ENCODE data around the gene PARD3. TPM values are rescaled to one million over a fixed set of nuclear protein-coding genes. Genes with fewer than 3 reads are reported as not detected.

PARD3 gene
- total RNA-seq = 1 to 10 TPM; 3.6 to 4.0 TPM

DNA sequence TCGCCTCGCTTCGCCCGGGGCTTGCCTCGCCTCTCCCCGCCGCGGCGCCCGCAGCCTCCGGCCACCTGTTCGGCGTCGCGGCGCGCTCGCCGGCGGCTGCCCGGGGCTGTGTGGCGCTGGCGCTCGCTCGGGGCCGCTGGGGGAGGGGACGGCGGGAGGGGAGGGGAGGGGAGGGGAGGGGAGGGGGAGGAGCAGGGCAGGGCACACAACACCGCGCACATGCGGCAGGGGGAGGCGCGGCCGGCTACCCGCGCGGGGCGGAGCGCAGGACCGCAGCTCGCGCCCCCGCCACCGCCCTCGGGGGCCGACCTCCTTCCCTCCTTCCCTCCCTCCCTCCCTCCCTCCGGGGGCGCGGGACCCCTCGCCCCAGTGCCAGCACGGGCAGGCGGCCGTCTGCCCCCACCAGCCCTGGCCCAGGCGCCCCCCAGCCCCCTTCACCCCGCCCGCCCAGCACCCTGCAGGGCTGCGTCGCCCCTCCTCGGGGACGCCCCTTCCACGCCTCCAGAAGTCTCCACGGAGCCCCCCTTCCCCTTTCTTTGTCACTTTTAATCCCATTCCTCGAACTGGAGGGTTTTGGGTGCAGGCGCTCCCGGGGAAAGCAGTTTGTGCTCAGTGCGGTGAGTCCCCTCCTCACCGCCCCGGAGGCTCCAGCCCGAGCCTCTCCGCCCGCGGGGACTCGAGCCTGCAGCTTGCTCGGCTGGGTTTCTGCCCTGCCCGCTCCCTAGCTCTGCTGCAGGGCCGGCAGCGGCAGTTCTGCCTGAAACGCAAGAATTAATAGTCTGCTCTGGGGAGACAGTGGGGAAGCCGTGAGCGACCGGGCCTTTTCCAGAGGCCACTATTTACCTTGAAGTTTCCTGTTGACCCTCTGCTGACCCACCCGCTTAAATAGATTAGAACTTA, at the start of gene PARD3:
Gene PARD3 (minus strand): TSS at position 112 of the 900 bp plus-strand sequence. CDS start 301 bp downstream, outside the sequence.
- intact Hi-C loops (cut with micrococcal nuclease) = loop anchor here (10.0 kb wide), 2 partner anchors 269 to 379 kb away; no protein-coding TSS in a partner anchor
- Mint-ChIP-seq H3K9me3 (no peaks in the 10 kb centered on the region), H3K36me3 (ENCODE audit: low read depth) (no peaks in the 10 kb centered on the region), H3K4me1 (ENCODE audit: low read depth) (peaks cover 6% of the 10 kb centered on the region), H3K27ac (no peak within 1 kb of the TSS), H3K27me3 (ENCODE audit: low read depth) (peaks cover 49% of the 10 kb centered on the region), H3K4me3 (peak within 1 kb of the TSS; percentile 59)
- CTCF ChIA-PET = no interaction called here
- peak; percentile 40 for DNase-seq

DNA sequence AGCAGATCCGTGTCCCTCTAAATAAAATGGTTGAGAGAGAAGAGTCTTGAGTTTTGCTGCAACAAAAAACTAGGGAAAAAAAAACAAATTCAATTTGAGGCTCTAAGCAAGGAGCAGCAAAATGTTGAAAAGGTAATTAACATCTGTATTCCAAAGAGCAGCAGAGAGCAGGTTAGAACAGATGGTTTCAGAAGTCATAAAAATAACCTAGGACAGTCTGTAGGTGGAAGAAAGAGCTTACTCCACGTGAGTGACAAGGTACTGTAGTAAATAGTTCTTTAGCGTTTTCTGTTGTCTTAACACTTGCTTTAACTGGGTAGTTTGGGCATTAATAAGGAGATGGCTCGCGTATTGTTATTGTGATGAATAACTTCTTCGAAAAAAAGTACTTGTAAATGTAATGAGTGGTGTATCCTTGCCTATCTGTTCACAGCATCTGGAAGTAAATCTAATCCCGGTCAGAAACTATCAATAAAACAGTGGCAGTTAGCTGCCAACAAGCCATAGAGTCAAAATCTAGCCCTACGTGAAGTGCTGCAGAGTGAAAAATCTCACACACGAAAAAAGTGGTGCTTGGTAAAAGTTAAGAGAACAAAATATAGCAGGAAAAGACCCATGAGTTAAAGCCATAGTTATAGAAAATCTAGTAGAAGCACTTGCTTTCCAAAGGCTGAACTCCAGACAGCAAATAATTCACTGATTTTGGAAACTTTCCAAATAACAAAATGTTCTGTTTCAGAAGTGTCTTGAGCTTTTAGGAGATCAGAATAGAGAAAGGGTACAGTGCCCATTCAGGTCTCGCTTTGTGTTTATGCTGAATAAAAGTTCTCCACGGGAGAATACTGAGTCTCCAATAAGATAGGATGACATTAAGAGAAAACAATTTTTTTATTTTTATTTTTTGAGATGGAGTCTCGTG, 49.3 kb upstream of the PARD3 start:
- H3K27me3 Mint-ChIP-seq (ENCODE audit: low read depth) = peaks cover 8% of the 10 kb centered on the region
- no peak overlapping the region for H3K27ac Mint-ChIP-seq
- CTCF ChIA-PET = no interaction called here
- no peak for DNase-seq
- H3K9me3 Mint-ChIP-seq = no peaks in the 10 kb centered on the region
- no peak overlapping the region for H3K4me3 Mint-ChIP-seq
- peaks cover 4% of the 10 kb centered on the region for H3K4me1 Mint-ChIP-seq (ENCODE audit: low read depth)
- intact Hi-C loops (cut with micrococcal nuclease) = no loop called here
- no peaks in the 10 kb centered on the region for H3K36me3 Mint-ChIP-seq (ENCODE audit: low read depth)

DNA sequence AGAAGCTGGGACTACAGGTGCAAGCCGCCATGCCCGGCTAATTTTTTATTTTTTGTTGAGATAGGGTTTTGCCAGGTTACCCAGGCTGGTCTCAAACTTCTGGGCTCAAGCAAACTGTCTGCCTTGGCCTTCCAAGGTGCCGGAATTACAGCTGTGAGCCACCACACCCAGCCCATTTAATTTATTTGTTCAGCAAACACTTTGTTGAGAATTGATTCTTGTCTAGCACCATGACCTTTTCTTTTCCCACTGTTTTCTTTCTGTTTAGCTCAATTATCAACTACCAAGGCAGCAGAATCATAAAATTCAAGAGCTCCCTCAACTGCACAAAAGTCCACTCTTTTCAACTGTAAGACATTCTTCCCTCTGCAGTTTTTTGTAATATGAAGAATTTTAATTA, 47.8 kb upstream of the PARD3 start:
- H3K9me3 Mint-ChIP-seq = no peaks in the 10 kb centered on the region
- H3K4me3 Mint-ChIP-seq = no peak overlapping the region
- H3K27ac Mint-ChIP-seq = no peak overlapping the region
- CTCF ChIA-PET = interaction anchor here (0.7 kb wide), 1 partner anchor 46 kb away, joined by 3 read pairs; no protein-coding TSS in a partner anchor
- H3K4me1 Mint-ChIP-seq (ENCODE audit: low read depth) = no peaks in the 10 kb centered on the region
- no peak for DNase-seq
- no peaks in the 10 kb centered on the region for H3K36me3 Mint-ChIP-seq (ENCODE audit: low read depth)
- intact Hi-C loops (cut with micrococcal nuclease) = no loop called here
- H3K27me3 Mint-ChIP-seq (ENCODE audit: low read depth) = peaks cover 9% of the 10 kb centered on the region

DNA sequence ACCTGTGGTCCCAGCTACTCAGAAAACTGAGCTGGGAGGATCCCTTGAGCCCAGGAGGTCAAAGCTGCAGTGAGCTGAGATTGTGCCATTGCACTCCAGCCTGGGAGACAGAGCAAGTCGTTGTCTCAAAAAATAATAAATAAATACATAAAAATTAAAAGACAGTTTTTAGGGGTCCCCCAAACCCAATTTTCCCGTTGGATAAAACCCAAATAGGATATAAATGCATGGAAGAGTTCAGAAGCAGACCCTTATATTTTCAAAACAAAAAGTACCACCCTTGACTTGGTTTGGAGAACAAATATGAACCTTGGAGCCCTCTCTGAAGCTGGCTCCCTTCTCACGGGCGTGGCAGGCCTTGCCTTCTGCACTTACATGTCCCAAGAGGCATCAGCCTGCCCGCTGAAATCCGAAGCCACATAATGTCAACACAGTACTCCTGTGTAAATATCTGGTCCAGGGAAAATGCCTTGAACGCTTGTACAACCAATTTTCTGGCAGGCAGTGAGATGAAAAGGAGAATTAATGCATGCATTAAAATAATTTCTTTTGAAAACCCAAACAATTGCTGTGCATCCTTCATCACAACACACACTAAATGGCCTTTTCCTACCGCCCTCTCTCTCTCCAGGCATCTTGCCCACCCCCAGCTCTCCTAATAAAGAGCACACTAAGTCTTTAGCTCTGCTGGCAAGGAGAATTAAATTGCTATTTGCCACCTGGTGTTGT, 46.4 kb upstream of the PARD3 start:
- no peaks in the 10 kb centered on the region for H3K9me3 Mint-ChIP-seq
- no peaks in the 10 kb centered on the region for H3K36me3 Mint-ChIP-seq (ENCODE audit: low read depth)
- CTCF ChIA-PET = interaction anchor here (0.7 kb wide), 1 partner anchor 13 kb away, joined by 3 read pairs; no protein-coding TSS in a partner anchor
- H3K4me3 Mint-ChIP-seq = no peak overlapping the region
- intact Hi-C loops (cut with micrococcal nuclease) = no loop called here
- no peak for DNase-seq
- H3K27me3 Mint-ChIP-seq (ENCODE audit: low read depth) = peaks cover 12% of the 10 kb centered on the region
- no peaks in the 10 kb centered on the region for H3K4me1 Mint-ChIP-seq (ENCODE audit: low read depth)
- no peak overlapping the region for H3K27ac Mint-ChIP-seq

DNA sequence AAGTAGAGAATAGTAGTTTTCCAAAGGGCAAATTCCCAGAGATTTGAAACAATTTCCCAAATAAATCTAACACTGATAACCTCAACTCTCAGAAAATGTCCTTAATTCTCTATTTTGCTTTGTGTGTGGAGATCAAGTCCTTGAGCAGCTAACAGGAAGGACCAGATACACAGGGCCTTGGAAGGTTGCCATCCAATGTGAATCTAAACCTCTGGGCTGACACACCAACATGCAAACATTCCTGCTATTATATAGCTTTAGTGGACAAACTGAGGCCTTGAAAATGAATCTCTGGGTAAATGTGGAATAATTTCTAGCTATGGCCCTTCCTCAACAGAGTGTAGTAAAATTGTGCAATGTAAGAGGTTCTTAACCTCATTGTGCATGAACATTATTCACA, 44.1 kb upstream of the PARD3 start:
- peaks cover 7% of the 10 kb centered on the region for H3K27me3 Mint-ChIP-seq (ENCODE audit: low read depth)
- no peaks in the 10 kb centered on the region for H3K36me3 Mint-ChIP-seq (ENCODE audit: low read depth)
- no peak overlapping the region for H3K27ac Mint-ChIP-seq
- CTCF ChIA-PET = interaction anchor here (0.6 kb wide), 1 partner anchor 438 kb away, joined by 4 read pairs; no protein-coding TSS in a partner anchor
- H3K9me3 Mint-ChIP-seq = no peaks in the 10 kb centered on the region
- no peak overlapping the region for H3K4me3 Mint-ChIP-seq
- DNase-seq = no peak
- H3K4me1 Mint-ChIP-seq (ENCODE audit: low read depth) = no peaks in the 10 kb centered on the region
- intact Hi-C loops (cut with micrococcal nuclease) = no loop called here

DNA sequence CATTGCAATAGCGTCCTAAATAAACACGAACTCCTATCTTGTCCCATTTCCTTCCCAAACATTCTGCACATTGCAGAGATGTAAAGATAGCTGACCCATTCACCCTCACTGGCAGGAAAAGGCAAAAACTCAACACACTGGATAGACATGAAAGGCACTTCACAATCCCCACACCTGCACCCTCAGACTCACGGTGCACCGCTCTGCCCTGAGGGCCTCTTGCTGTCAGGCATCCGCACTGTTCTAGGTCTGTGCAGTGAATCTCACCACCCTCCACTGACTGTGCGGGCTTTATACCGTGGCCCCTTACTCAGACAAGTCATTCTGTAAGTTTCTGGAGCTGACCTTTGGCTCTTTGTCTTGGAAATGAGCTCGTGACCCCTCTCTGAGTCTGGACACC, 42.9 kb upstream of the PARD3 start:
- peaks cover 7% of the 10 kb centered on the region for H3K27me3 Mint-ChIP-seq (ENCODE audit: low read depth)
- no peaks in the 10 kb centered on the region for H3K36me3 Mint-ChIP-seq (ENCODE audit: low read depth)
- no peak for DNase-seq
- no peaks in the 10 kb centered on the region for H3K4me1 Mint-ChIP-seq (ENCODE audit: low read depth)
- no peaks in the 10 kb centered on the region for H3K9me3 Mint-ChIP-seq
- H3K27ac Mint-ChIP-seq = no peak overlapping the region
- no peak overlapping the region for H3K4me3 Mint-ChIP-seq
- CTCF ChIA-PET = no interaction called here
- intact Hi-C loops (cut with micrococcal nuclease) = no loop called here

DNA sequence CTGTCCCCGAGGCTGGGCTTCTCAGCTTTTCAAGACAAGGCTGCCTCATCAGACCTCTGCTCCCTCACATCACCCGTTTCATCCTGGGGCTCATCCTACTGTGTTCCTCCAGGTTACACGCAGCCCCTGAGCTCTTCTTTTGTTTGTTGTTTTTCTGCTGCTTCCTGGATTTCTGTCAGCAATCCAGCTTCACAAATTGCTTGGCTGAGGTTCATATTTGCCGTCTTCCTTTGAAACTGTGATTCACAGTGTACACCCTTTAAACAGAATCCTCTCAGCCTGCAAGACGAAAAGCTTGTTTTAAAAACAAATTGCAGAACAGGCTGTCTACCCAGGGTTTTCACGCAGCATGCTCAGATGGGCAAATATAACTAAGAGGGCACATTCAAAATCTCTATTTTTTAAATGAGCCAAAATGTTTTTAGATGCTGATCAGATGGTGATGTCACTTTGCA, 39.1 kb upstream of the PARD3 start:
- H3K27ac Mint-ChIP-seq = no peak overlapping the region
- H3K4me3 Mint-ChIP-seq = no peak overlapping the region
- no peaks in the 10 kb centered on the region for H3K36me3 Mint-ChIP-seq (ENCODE audit: low read depth)
- CTCF ChIA-PET = interaction anchor here (0.5 kb wide), 1 partner anchor 138 kb away, joined by 5 read pairs; no protein-coding TSS in a partner anchor
- H3K4me1 Mint-ChIP-seq (ENCODE audit: low read depth) = no peaks in the 10 kb centered on the region
- intact Hi-C loops (cut with micrococcal nuclease) = no loop called here
- H3K27me3 Mint-ChIP-seq (ENCODE audit: low read depth) = peaks cover 7% of the 10 kb centered on the region
- no peaks in the 10 kb centered on the region for H3K9me3 Mint-ChIP-seq
- no peak for DNase-seq

DNA sequence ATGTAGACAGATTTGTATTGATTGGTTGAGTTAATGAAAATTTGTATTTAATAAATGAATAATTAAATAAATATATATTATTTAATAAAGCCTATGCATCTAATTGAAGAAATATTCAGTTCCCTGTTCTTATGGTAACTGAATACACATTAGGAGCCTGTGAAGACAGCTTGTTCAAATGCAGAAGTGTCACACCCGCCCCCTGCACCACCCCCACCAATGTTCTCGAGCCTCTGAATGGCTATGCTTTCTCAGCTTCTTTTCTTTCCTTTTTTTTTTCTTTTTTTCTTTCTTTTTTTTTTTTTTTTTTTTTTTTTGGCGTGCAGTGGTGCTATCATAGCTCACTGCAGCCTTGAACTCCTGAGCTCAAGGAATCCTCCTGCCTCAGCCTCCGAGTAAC, 38.3 kb upstream of the PARD3 start:
- H3K27ac Mint-ChIP-seq = no peak overlapping the region
- no peaks in the 10 kb centered on the region for H3K36me3 Mint-ChIP-seq (ENCODE audit: low read depth)
- CTCF ChIA-PET = interaction anchor here (0.7 kb wide), 1 partner anchor 60 kb away, joined by 3 read pairs; no protein-coding TSS in a partner anchor

DNA sequence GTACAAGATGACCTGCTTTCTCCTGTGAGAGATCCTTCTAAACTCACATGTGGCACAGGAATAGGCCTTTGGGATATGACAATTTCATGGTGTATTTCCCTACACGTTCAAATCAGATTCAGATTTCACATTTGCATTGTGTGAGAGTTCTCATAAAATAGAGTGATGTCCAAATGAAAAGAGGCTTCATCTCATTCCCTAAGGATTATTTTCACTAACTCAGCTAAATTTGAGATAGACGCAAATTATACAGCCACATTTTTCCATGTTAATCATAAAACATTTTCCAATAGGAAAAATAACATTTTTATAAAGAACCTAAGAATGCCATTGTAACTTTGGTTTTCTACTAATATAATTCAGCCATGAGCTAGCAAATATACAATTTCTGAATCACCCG, 35.5 kb upstream of the PARD3 start:
- CTCF ChIA-PET = interaction anchor here (0.6 kb wide), 1 partner anchor 17 kb away, joined by 8 read pairs; no protein-coding TSS in a partner anchor

More for the DNA sequence above, 38.3 kb upstream of the PARD3 start:
- Mint-ChIP-seq H3K4me1 (ENCODE audit: low read depth) (no peaks in the 10 kb centered on the region), H3K9me3 (no peaks in the 10 kb centered on the region), H3K4me3 (no peak overlapping the region), H3K27me3 (ENCODE audit: low read depth) (peaks cover 7% of the 10 kb centered on the region)
- intact Hi-C loops (cut with micrococcal nuclease) = no loop called here
- DNase-seq = no peak

DNA sequence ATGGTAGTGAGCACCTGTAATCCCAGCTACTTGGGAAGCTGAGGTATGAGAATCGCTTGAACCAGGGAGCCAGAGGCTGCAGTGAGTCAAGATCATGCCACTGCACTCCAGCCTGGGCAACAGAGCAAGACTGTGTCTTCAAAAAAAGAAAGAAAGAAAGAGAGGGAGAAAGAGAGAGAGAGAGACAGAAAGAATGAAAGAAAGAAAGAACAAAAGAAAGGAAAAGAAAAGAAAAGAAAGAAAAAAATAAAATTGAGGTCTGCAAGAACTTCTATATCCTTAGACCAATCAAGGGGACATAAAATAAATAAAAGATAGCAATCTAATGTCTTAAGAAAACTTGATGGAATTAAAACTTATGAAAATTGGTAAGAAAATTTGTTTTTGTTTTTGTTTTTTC, 34.9 kb upstream of the PARD3 start:
- H3K9me3 Mint-ChIP-seq = no peaks in the 10 kb centered on the region
- no peak overlapping the region for H3K4me3 Mint-ChIP-seq
- H3K27ac Mint-ChIP-seq = no peak overlapping the region
- CTCF ChIA-PET = interaction anchor here (0.6 kb wide), 2 partner anchors 17 to 91 kb away, joined by 3 to 8 read pairs; no protein-coding TSS in a partner anchor
- no peaks in the 10 kb centered on the region for H3K36me3 Mint-ChIP-seq (ENCODE audit: low read depth)
- H3K4me1 Mint-ChIP-seq (ENCODE audit: low read depth) = no peaks in the 10 kb centered on the region
- no peak for DNase-seq
- intact Hi-C loops (cut with micrococcal nuclease) = no loop called here
- H3K27me3 Mint-ChIP-seq (ENCODE audit: low read depth) = no peaks in the 10 kb centered on the region

More for the DNA sequence above, 35.5 kb upstream of the PARD3 start:
- no peaks in the 10 kb centered on the region for H3K27me3 Mint-ChIP-seq (ENCODE audit: low read depth)
- no peak overlapping the region for H3K27ac Mint-ChIP-seq
- H3K4me1 Mint-ChIP-seq (ENCODE audit: low read depth) = no peaks in the 10 kb centered on the region
- intact Hi-C loops (cut with micrococcal nuclease) = no loop called here
- H3K4me3 Mint-ChIP-seq = no peak overlapping the region
- no peak for DNase-seq
- H3K9me3 Mint-ChIP-seq = no peaks in the 10 kb centered on the region
- no peaks in the 10 kb centered on the region for H3K36me3 Mint-ChIP-seq (ENCODE audit: low read depth)

DNA sequence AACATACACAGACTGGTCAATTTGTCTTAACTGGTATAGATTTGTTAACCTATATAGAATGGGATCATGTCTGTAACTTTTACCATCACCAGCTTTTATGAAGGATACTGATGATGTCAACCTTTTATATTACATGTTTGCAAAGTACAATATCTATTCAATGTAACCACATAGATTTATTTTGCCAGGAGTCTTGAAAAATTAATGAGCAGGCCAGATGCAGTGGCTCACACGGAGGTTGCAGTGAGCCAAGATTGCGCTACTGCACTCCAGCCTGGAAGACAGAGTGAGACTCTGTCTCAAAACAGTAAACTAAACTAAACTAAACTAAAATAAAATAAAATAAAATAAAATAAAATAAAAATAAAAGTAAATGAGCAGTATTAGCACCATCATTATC, 30.0 kb upstream of the PARD3 start:
- Mint-ChIP-seq H3K4me3 (no peak overlapping the region), H3K9me3 (no peaks in the 10 kb centered on the region), H3K4me1 (ENCODE audit: low read depth) (no peaks in the 10 kb centered on the region), H3K36me3 (ENCODE audit: low read depth) (no peaks in the 10 kb centered on the region), H3K27me3 (ENCODE audit: low read depth) (no peaks in the 10 kb centered on the region), H3K27ac (no peak overlapping the region)
- intact Hi-C loops (cut with micrococcal nuclease) = no loop called here
- no peak for DNase-seq
- CTCF ChIA-PET = no interaction called here

Data from activated naive CD4-positive, alpha-beta T cell treated with anti-CD3 and anti-CD28 coated beads for 36 hours (primary cell).